ENCODE data around the gene CARD11. TPM values are rescaled to one million over a fixed set of nuclear protein-coding genes. Genes with fewer than 3 reads are reported as not detected.

The CARD11 gene
- 1 to 10 TPM; 1.8 to 1.9 TPM for total RNA-seq
- polyA plus RNA-seq: 1 to 10 TPM in 1 of 2 donors, under 1 TPM in 1; 0.18 to 1.3 TPM
- long read RNA-seq, donor 1, partial matches to known transcripts: 3 of 5 reads
- long read RNA-seq, donor 1, other reads (novel, unspliced or antisense): 2 of 5 reads
- long read RNA-seq, donor 2, partial matches to known transcripts: 0 of 3 reads
- long read RNA-seq, donor 2, other reads (novel, unspliced or antisense): 3 of 3 reads

GRCh38 chr7:3043544-3044371 is at the start of gene CARD11:
CARD11 (minus strand) TSS chr7:3043867; CDS start chr7:2958506, 85,361 bp downstream.
- Histone ChIP-seq H3K9me3 (ENCODE audit: control insufficient read depth, low read length) (no peaks in the 10 kb centered on the region), H3K4me3 (ENCODE audit: low read length in 2 of 2) (peak within 1 kb of the TSS in 1 of 2 donors; percentile 23), H3K27ac (ENCODE audit: low read depth in 1 of 2, low read length in 2 of 2) (no peak within 1 kb of the TSS), H3K27me3 (ENCODE audit: control insufficient read depth in 1 of 2, insufficient read depth in 2 of 2, low read length in 1 of 2) (no peaks in the 10 kb centered on the region), H3K4me1 (ENCODE audit: control insufficient read depth in 1 of 2, insufficient read depth in 2 of 2, low read length in 2 of 2) (no peaks in the 10 kb centered on the region), H3K36me3 (ENCODE audit: control insufficient read depth in 1 of 2, insufficient read depth in 2 of 2, low read length in 1 of 2) (no peaks in the 10 kb centered on the region)
- intact Hi-C loops (cut with DNase I): no loop called here
- DNase-seq: no peak
- ATAC-seq (ENCODE audit: low FRiP score): no peak
- WGBS, 2 donors: 11 to 12% methylated on average over 32 to 45 of the region's 45 CpGs

DNA sequence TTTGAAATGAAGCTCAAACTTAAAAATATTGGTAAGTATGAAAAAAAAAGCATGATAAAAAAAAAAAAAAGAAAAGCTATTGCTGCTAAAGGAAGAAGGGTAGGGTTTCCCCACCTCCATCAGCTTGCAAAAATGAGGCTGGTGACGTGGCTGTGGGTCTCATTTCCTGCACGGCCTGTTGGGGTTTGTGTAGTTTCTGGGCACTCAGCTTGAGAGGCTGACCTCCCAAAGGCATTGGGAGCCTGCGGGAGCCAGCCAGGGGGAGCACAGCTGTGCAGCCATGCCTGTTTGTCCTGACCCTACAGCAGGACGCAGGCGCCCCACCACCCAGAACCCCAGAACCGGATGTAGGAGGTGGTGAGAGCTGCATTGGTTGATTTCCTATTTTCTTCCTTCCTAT is 48.8 kb upstream of the CARD11 start:
- DNase-seq (peak in 1 of 2 donors; percentile 62), ATAC-seq (ENCODE audit: low FRiP score) (no peak)
- Histone ChIP-seq H3K27me3 (ENCODE audit: control insufficient read depth in 1 of 2, insufficient read depth in 2 of 2, low read length in 1 of 2) (no peaks in the 10 kb centered on the region), H3K4me1 (ENCODE audit: control insufficient read depth in 1 of 2, insufficient read depth in 2 of 2, low read length in 2 of 2) (no peaks in the 10 kb centered on the region), H3K27ac (ENCODE audit: low read depth in 1 of 2, low read length in 2 of 2) (no peak overlapping the region), H3K9me3 (ENCODE audit: control insufficient read depth, low read length) (no peaks in the 10 kb centered on the region), H3K36me3 (ENCODE audit: control insufficient read depth in 1 of 2, insufficient read depth in 2 of 2, low read length in 1 of 2) (no peaks in the 10 kb centered on the region), H3K4me3 (ENCODE audit: low read length in 2 of 2) (no peak overlapping the region)
- WGBS, 2 donors: 88 to 89% methylated on average over 6 of the region's 6 CpGs
- intact Hi-C loops (cut with DNase I): no loop called here

GRCh38 chr7:3091631-3092030 is 48.0 kb upstream of the CARD11 start:
- Histone ChIP-seq H3K36me3 (ENCODE audit: control insufficient read depth in 1 of 2, insufficient read depth in 2 of 2, low read length in 1 of 2) (no peaks in the 10 kb centered on the region), H3K27ac (ENCODE audit: low read depth in 1 of 2, low read length in 2 of 2) (no peak overlapping the region), H3K4me1 (ENCODE audit: control insufficient read depth in 1 of 2, insufficient read depth in 2 of 2, low read length in 2 of 2) (no peaks in the 10 kb centered on the region), H3K4me3 (ENCODE audit: low read length in 2 of 2) (no peak overlapping the region), H3K27me3 (ENCODE audit: control insufficient read depth in 1 of 2, insufficient read depth in 2 of 2, low read length in 1 of 2) (no peaks in the 10 kb centered on the region), H3K9me3 (ENCODE audit: control insufficient read depth, low read length) (no peaks in the 10 kb centered on the region)
- DNase-seq: no peak
- 91 to 92% methylated on average over 8 of the region's 8 CpGs for WGBS, 2 donors
- no peak for ATAC-seq (ENCODE audit: low FRiP score)
- intact Hi-C loops (cut with DNase I): no loop called here

DNA sequence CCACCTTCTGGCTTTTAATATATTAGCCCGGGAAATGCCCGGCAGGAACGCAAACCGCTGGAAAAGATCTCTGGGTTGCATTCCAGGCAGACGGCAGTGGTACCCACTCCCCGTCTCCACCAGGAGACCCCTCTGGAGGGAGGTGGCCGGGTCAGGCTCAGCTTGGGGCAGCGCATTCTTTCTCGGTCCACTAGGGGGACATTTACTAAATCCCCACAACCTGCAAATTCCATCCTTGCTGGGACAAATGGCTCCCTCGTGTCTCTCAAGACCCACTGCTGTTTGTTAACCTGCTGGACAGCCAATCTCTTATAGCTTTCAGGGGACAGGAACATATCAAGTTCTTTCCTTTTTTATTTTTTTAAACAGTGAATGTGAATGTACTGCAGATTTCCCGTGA is 45.8 kb upstream of the CARD11 start:
- no peaks in the 10 kb centered on the region for H3K27me3 ChIP-seq (ENCODE audit: control insufficient read depth in 1 of 2, insufficient read depth in 2 of 2, low read length in 1 of 2)
- no peak overlapping the region for H3K27ac ChIP-seq (ENCODE audit: low read depth in 1 of 2, low read length in 2 of 2)
- intact Hi-C loops (cut with DNase I): no loop called here
- ATAC-seq (ENCODE audit: low FRiP score): no peak
- no peak for DNase-seq
- H3K9me3 ChIP-seq (ENCODE audit: control insufficient read depth, low read length): no peaks in the 10 kb centered on the region
- no peaks in the 10 kb centered on the region for H3K4me1 ChIP-seq (ENCODE audit: control insufficient read depth in 1 of 2, insufficient read depth in 2 of 2, low read length in 2 of 2)
- no peaks in the 10 kb centered on the region for H3K36me3 ChIP-seq (ENCODE audit: control insufficient read depth in 1 of 2, insufficient read depth in 2 of 2, low read length in 1 of 2)
- 51 to 55% methylated on average over 11 of the region's 11 CpGs for WGBS, 2 donors
- no peak overlapping the region for H3K4me3 ChIP-seq (ENCODE audit: low read length in 2 of 2)

DNA sequence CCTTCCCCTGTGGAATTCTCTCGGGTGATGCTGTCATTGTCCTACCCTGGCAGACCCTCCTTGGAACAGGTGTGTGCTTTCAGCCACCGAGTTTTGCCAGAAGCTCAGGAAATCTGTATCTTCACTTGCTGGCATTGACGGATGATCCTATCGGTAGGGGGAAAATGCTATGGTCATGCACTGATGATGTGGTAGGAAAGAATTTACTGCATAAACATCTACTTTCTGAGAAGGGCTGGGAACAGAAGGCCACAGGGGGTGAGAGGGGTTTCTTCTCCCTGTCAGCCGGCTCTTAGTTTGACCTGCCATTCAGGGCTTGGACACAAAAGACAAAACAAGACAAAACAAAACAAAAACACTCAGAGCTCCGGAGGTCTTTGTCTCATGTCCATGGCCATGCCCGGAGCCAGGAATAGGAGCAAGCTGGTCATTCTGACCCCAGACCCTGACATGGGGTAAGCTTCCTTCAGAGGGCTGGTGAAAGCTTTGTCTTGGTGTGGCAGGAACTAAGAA is 43.6 kb upstream of the CARD11 start:
- WGBS, 2 donors: 26 to 35% methylated on average over 7 of the region's 7 CpGs
- DNase-seq (no peak), ATAC-seq (ENCODE audit: low FRiP score) (no peak)
- no peak overlapping the region for H3K27ac ChIP-seq (ENCODE audit: low read depth in 1 of 2, low read length in 2 of 2)
- H3K4me3 ChIP-seq (ENCODE audit: low read length in 2 of 2): no peak overlapping the region
- intact Hi-C loops (cut with DNase I): no loop called here
- H3K27me3 ChIP-seq (ENCODE audit: control insufficient read depth in 1 of 2, insufficient read depth in 2 of 2, low read length in 1 of 2): no peaks in the 10 kb centered on the region
- H3K36me3 ChIP-seq (ENCODE audit: control insufficient read depth in 1 of 2, insufficient read depth in 2 of 2, low read length in 1 of 2): no peaks in the 10 kb centered on the region
- no peaks in the 10 kb centered on the region for H3K4me1 ChIP-seq (ENCODE audit: control insufficient read depth in 1 of 2, insufficient read depth in 2 of 2, low read length in 2 of 2)
- no peaks in the 10 kb centered on the region for H3K9me3 ChIP-seq (ENCODE audit: control insufficient read depth, low read length)

DNA sequence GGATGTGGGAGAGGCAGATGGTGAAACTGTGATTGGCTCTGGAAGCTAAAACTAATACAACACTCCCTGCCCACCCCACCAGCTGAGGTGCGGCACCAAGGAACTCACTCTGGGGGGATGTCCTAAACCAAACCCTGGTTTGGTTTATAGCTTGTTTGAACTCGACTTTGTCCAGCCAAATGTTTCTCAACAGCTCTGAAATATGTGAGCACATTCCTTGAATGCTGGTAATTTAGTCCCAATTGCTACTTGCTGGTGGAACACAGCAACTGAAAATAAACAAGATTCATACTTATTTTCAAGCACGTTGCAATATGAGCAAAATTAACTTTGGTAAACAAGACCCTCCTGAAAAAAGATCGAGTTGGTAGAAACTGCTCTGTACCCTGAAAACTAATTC is 39.7 kb upstream of the CARD11 start:
- 32 to 47% methylated on average over 4 of the region's 4 CpGs for WGBS, 2 donors
- H3K4me3 ChIP-seq (ENCODE audit: low read length in 2 of 2): no peak overlapping the region
- ATAC-seq (ENCODE audit: low FRiP score): no peak
- H3K36me3 ChIP-seq (ENCODE audit: control insufficient read depth in 1 of 2, insufficient read depth in 2 of 2, low read length in 1 of 2): no peaks in the 10 kb centered on the region
- intact Hi-C loops (cut with DNase I): no loop called here
- H3K4me1 ChIP-seq (ENCODE audit: control insufficient read depth in 1 of 2, insufficient read depth in 2 of 2, low read length in 2 of 2): no peaks in the 10 kb centered on the region
- no peaks in the 10 kb centered on the region for H3K27me3 ChIP-seq (ENCODE audit: control insufficient read depth in 1 of 2, insufficient read depth in 2 of 2, low read length in 1 of 2)
- H3K9me3 ChIP-seq (ENCODE audit: control insufficient read depth, low read length): no peaks in the 10 kb centered on the region
- no peak for DNase-seq
- no peak overlapping the region for H3K27ac ChIP-seq (ENCODE audit: low read depth in 1 of 2, low read length in 2 of 2)

DNA sequence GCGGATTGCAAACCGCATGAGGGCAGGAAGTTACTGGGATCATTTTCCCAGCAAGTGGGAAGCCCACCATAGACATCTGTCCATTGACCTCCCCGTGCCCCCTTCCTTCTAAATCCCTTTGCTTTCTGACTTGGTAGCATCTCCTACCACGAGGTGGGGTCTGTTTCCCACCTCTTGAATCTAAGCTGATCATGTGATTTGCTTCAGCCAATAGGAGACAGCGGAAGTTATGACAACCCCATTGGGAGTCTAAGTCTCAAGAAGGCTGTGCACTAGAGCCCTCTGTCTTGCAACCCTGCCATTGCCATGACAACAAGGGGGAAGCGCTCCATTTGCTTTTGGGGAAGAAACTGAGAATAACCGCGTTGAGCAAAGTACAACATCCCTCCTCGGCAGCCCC is 39.2 kb upstream of the CARD11 start:
- ATAC-seq (ENCODE audit: low FRiP score): no peak

DNA sequence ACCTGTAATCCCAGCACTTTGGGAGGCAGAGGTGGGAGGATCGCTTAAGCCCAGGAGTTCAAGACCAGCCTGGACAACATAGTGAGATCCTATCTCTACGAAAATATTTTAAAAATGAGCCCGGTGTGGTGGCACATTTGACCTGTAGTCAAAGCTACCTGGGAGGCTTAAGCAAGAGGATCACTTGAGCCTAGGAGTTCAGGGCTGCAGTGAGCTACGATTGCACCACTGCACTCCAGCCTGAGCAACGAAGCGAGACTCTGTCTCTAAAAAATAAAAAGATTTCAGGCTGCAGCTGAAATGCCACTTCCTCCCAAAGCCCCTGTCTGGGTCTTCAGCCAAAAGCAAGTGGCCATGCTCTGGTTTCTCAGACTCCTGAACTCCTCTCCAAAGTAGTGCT is 38.7 kb upstream of the CARD11 start:
- DNase-seq: no peak
- H3K9me3 ChIP-seq (ENCODE audit: control insufficient read depth, low read length): no peaks in the 10 kb centered on the region
- H3K27me3 ChIP-seq (ENCODE audit: control insufficient read depth in 1 of 2, insufficient read depth in 2 of 2, low read length in 1 of 2): no peaks in the 10 kb centered on the region
- no peaks in the 10 kb centered on the region for H3K36me3 ChIP-seq (ENCODE audit: control insufficient read depth in 1 of 2, insufficient read depth in 2 of 2, low read length in 1 of 2)
- intact Hi-C loops (cut with DNase I): no loop called here
- H3K4me3 ChIP-seq (ENCODE audit: low read length in 2 of 2): no peak overlapping the region
- ATAC-seq (ENCODE audit: low FRiP score): no peak
- no peaks in the 10 kb centered on the region for H3K4me1 ChIP-seq (ENCODE audit: control insufficient read depth in 1 of 2, insufficient read depth in 2 of 2, low read length in 2 of 2)
- no peak overlapping the region for H3K27ac ChIP-seq (ENCODE audit: low read depth in 1 of 2, low read length in 2 of 2)
- WGBS, 2 donors: 90 to 91% methylated on average over 6 of the region's 6 CpGs

More for the DNA sequence above, 39.2 kb upstream of the CARD11 start:
- Histone ChIP-seq H3K36me3 (ENCODE audit: control insufficient read depth in 1 of 2, insufficient read depth in 2 of 2, low read length in 1 of 2) (no peaks in the 10 kb centered on the region), H3K27ac (ENCODE audit: low read depth in 1 of 2, low read length in 2 of 2) (no peak overlapping the region), H3K27me3 (ENCODE audit: control insufficient read depth in 1 of 2, insufficient read depth in 2 of 2, low read length in 1 of 2) (no peaks in the 10 kb centered on the region), H3K9me3 (ENCODE audit: control insufficient read depth, low read length) (no peaks in the 10 kb centered on the region), H3K4me1 (ENCODE audit: control insufficient read depth in 1 of 2, insufficient read depth in 2 of 2, low read length in 2 of 2) (no peaks in the 10 kb centered on the region), H3K4me3 (ENCODE audit: low read length in 2 of 2) (no peak overlapping the region)
- intact Hi-C loops (cut with DNase I): no loop called here
- WGBS, 2 donors: 91 to 92% methylated on average over 9 of the region's 9 CpGs
- DNase-seq: no peak

DNA sequence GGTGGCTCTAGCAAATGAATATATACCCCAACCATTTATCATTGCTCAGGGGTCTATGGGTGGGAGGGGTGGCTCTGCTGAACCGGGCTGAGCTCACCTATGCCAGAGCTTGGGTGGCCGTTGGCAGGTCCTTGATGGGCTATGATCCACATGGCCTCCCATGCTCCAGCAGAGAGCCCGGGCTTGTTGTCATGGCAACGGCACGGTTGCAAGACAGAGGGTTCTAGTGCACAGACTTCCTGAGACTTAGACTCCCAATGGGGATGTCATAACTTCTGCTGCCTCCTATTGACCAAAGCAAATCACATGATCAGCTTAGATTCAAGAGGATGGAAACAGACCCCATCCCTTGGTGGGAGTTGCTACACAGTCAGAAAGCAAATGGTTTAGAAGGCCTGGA is 36.4 kb upstream of the CARD11 start:
- H3K9me3 ChIP-seq (ENCODE audit: control insufficient read depth, low read length): peaks cover 5% of the 10 kb centered on the region
- no peaks in the 10 kb centered on the region for H3K27me3 ChIP-seq (ENCODE audit: control insufficient read depth in 1 of 2, insufficient read depth in 2 of 2, low read length in 1 of 2)
- no peak overlapping the region for H3K27ac ChIP-seq (ENCODE audit: low read depth in 1 of 2, low read length in 2 of 2)
- DNase-seq (no peak), ATAC-seq (ENCODE audit: low FRiP score) (no peak)
- no peak overlapping the region for H3K4me3 ChIP-seq (ENCODE audit: low read length in 2 of 2)
- intact Hi-C loops (cut with DNase I): no loop called here
- H3K36me3 ChIP-seq (ENCODE audit: control insufficient read depth in 1 of 2, insufficient read depth in 2 of 2, low read length in 1 of 2): no peaks in the 10 kb centered on the region
- no peaks in the 10 kb centered on the region for H3K4me1 ChIP-seq (ENCODE audit: control insufficient read depth in 1 of 2, insufficient read depth in 2 of 2, low read length in 2 of 2)
- WGBS, 2 donors: 87 to 90% methylated on average over 5 of the region's 5 CpGs
